GM12891 (cell line): ENCODE data around the gene TNFAIP2.

Experiments
- DNase-seq: peaks from one replicate; pipeline ENCODE4 v3.0.0; 2011; ENCODE audit warnings: low spot score; ENCODE audit not compliant: insufficient read length
- FAIRE-seq: peaks from 2 replicates; lab custom pipeline; 2011; peaks lifted over from hg19 to GRCh38; lab: Jason Lieb, UNC
- PAX5 ChIP-seq: IDR thresholded peaks from 2 replicates; pipeline ENCODE4 v1.6.1; 2011; ENCODE audit warnings: low read length, moderate library complexity, mild to moderate bottlenecking; ENCODE audit not compliant: insufficient read depth, severe bottlenecking
- POLR2A ChIP-seq: IDR thresholded peaks from 2 replicates; pipeline ENCODE4 v1.6.1; 2011; ENCODE audit warnings: low read depth, low read length, control low read depth
- POLR2AphosphoS5 ChIP-seq: IDR thresholded peaks from 2 replicates; pipeline ENCODE4 v1.6.1; 2011; ENCODE audit warnings: low read depth, low read length, control low read depth
- POU2F2 ChIP-seq: IDR thresholded peaks from 2 replicates; pipeline ENCODE4 v1.6.1; 2011; ENCODE audit warnings: low read depth, mild to moderate bottlenecking, control low read depth, low read length, moderate library complexity
- SPI1 ChIP-seq: IDR thresholded peaks from 2 replicates; pipeline ENCODE4 v1.6.1; 2011; ENCODE audit warnings: low read depth, low read length, control low read depth
- TAF1 ChIP-seq: IDR thresholded peaks from 2 replicates; pipeline ENCODE4 v1.6.1; 2011; ENCODE audit warnings: low read depth, low read length, control low read depth

TNFAIP2 gene

GRCh38 chr14:103107455-103107854 lies 15.8 kb upstream of the TNFAIP2 start:
- no peak for DNase-seq
- TF ChIP-seq TAF1 (no peak), POLR2A (no peak), POLR2AphosphoS5 (no peak), POU2F2 (no peak), PAX5 (no peak), SPI1 (no peak)
- no peak for FAIRE-seq

- TF ChIP-seq TAF1 (no peak), POLR2AphosphoS5 (no peak), POU2F2 (no peak), POLR2A (no peak), PAX5 (no peak), SPI1 (no peak)
- FAIRE-seq (no peak), DNase-seq (no peak)
These were observed 15.1 kb upstream of the TNFAIP2 start for GRCh38 chr14:103107941-103108748.

GRCh38 chr14:103108749-103109207 lies 14.5 kb upstream of the TNFAIP2 start:
- DNase-seq (peak; percentile 71), FAIRE-seq (peak; percentile 40)
- TF ChIP-seq POLR2A (no peak), POLR2AphosphoS5 (no peak), TAF1 (no peak), PAX5 (no peak), POU2F2 (no peak), SPI1 (no peak)

GRCh38 chr14:103109535-103110441 lies 13.5 kb upstream of the TNFAIP2 start:
- DNase-seq (no peak), FAIRE-seq (no peak)
- no peak for TF ChIP-seq PAX5
- no peak for TF ChIP-seq SPI1
- TF ChIP-seq POLR2A: no peak
- no peak for TF ChIP-seq POU2F2
- TF ChIP-seq TAF1: no peak
- no peak for TF ChIP-seq POLR2AphosphoS5

- DNase-seq (no peak), FAIRE-seq (no peak)
- TF ChIP-seq SPI1 (no peak), POU2F2 (no peak), POLR2A (no peak), PAX5 (no peak), POLR2AphosphoS5 (no peak), TAF1 (no peak)
These were observed 12.5 kb upstream of the TNFAIP2 start for GRCh38 chr14:103110681-103111231.

GRCh38 chr14:103111232-103111868 lies 11.9 kb upstream of the TNFAIP2 start:
- TF ChIP-seq SPI1: peak; percentile 93
- no peak for TF ChIP-seq POU2F2
- no peak for FAIRE-seq
- DNase-seq: no peak

- no peak for DNase-seq
These were observed 10.6 kb upstream of the TNFAIP2 start for GRCh38 chr14:103112400-103113243.

GRCh38 chr14:103113303-103113702 lies 10.0 kb upstream of the TNFAIP2 start:
- DNase-seq: no peak
- peak; percentile 26 for FAIRE-seq
- TF ChIP-seq POLR2AphosphoS5 (no peak), TAF1 (no peak), POU2F2 (no peak), POLR2A (no peak), SPI1 (no peak), PAX5 (no peak)

More at GRCh38 chr14:103112400-103113243, 10.6 kb upstream of the TNFAIP2 start:
- no peak for FAIRE-seq
- no peak for TF ChIP-seq POLR2AphosphoS5
- no peak for TF ChIP-seq POLR2A
- no peak for TF ChIP-seq POU2F2
- TF ChIP-seq PAX5: no peak
- TF ChIP-seq SPI1: no peak
- no peak for TF ChIP-seq TAF1
